Aorta (tissue), 5 donors: ENCODE measurements around the gene HAS3. TPM values are rescaled to one million over a fixed set of nuclear protein-coding genes. Genes with fewer than 3 reads are reported as not detected.
A peak's percentile ranks its signal among the peaks of the same experiment; 100 is the strongest.

Experiments used
- ATAC-seq: fragments of 200-7000 bp; cut with Tn5 transposase; one replicate; pipeline ENCODE4 v1.9.1; 2022; ENCODE audit warnings: moderate library complexity; ENCODE audit not compliant: low FRiP score
- DNase-seq, 2 donors: peaks; one replicate each; pipeline ENCODE4 v3.0.0-alpha.2; 2020
- H3K27ac ChIP-seq, 2 donors: one replicate each; pipeline ENCODE4 v1.5.1; 2013; ENCODE audit warnings: low read length in 2 of 2, mild to moderate bottlenecking in 2 of 2, moderate library complexity in 2 of 2, control low read depth in 1 of 2, inconsistent platforms in 1 of 2, low read depth in 1 of 2
- H3K27me3 ChIP-seq, 2 donors: one replicate each; pipeline ENCODE4 v1.6.1; 2013; ENCODE audit warnings: control low read depth in 1 of 2, low read length in 1 of 2, mild to moderate bottlenecking in 1 of 2, moderate library complexity in 1 of 2; ENCODE audit not compliant: insufficient read depth in 2 of 2, control insufficient read depth in 1 of 2
- H3K36me3 ChIP-seq, 2 donors: one replicate each; pipeline ENCODE4 v1.6.1; 2013; ENCODE audit warnings: control low read depth in 1 of 2, low read length in 1 of 2, mild to moderate bottlenecking in 1 of 2; ENCODE audit not compliant: insufficient read depth in 2 of 2, control insufficient read depth in 1 of 2
- H3K4me1 ChIP-seq, 2 donors: one replicate each; pipeline ENCODE4 v1.6.1; 2013; ENCODE audit warnings: low read length in 2 of 2, control low read depth in 1 of 2, mild to moderate bottlenecking in 1 of 2, moderate library complexity in 1 of 2; ENCODE audit not compliant: insufficient read depth in 2 of 2, control insufficient read depth in 1 of 2
- H3K4me3 ChIP-seq, 2 donors: one replicate each; pipeline ENCODE4 v1.5.1; 2013; ENCODE audit warnings: low read length in 2 of 2, control low read depth in 1 of 2, mild to moderate bottlenecking in 1 of 2
- H3K9me3 ChIP-seq: one replicate; pipeline ENCODE4 v1.6.1; 2013; ENCODE audit warnings: mild to moderate bottlenecking, low read length; ENCODE audit not compliant: control insufficient read depth
- WGBS, 2 donors: extraction: QIAGEN DNeasy Blood & Tissue Kit; methylation state at CpG; one replicate each; pipeline ENCODE4 v1.1.7; 2013; 5-methylcytosine and 5-hydroxymethylcytosine counted together
- intact Hi-C, 2 donors: fragments of 100-400 bp; cut with DNase I; formaldehyde crosslinking; loops; one replicate each; pipeline versions ENCODE4 v1.14.2 to v1.15.0; 2022
- polyA plus RNA-seq, 2 donors: library from polyadenylated mRNA; stranded (reverse); fragments of 200-250 nt; gene quantifications; one replicate each; pipeline ENCODE4 v1.2.3, GENCODE V29; 2013
- total RNA-seq, 2 donors: library from RNA; stranded (reverse); fragmentation: NEBNext Ultra II Directional; extraction: Animal tissue kit (Norgen Biotek cat#: 25700); gene quantifications; one replicate each; pipeline ENCODE4 v1.2.1, GENCODE V29; 2021
- donor health status: healthy with polysubstance abuse.
- donor health status: Bipolar disorder and iron deficiency.
- donor health status: DM: no; HTN: no; CAD: no.
- donor health status: DM: no; HTN: no; CAD: no.
- donor health status: DM: yes; HTN: yes; CAD: no.

The HAS3 gene
- total and polyA plus RNA-seq, 4 donors: 0.54 to 1.3 (median 0.78) TPM

- ATAC-seq (no peak), DNase-seq (peak in 1 of 2 donors; percentile 57)
- intact Hi-C loops: no loop called here
- Histone ChIP-seq H3K36me3 (peaks cover 0 to 5% of the 10 kb centered on the region in 2 donors), H3K9me3 (no peaks in the 10 kb centered on the region), H3K27me3 (no peaks in the 10 kb centered on the region), H3K27ac (no peak overlapping the region), H3K4me3 (no peak overlapping the region), H3K4me1 (no peaks in the 10 kb centered on the region)
- WGBS, 2 donors: 83 to 91% methylated on average over 5 of the region's 5 CpGs
Observed at GRCh38 chr16:69111876-69112230, 6.4 kb downstream of the HAS3 start.

GRCh38 chr16:69112285-69113129 lies 7.1 kb downstream of the HAS3 start:
- Histone ChIP-seq H3K4me3 (no peak overlapping the region), H3K9me3 (no peaks in the 10 kb centered on the region), H3K27ac (no peak overlapping the region), H3K36me3 (peaks cover 0 to 5% of the 10 kb centered on the region in 2 donors), H3K27me3 (no peaks in the 10 kb centered on the region), H3K4me1 (no peaks in the 10 kb centered on the region)
- intact Hi-C loops: no loop called here
- DNase-seq: peak; percentile 69 to 86
- WGBS, 2 donors: 44 to 48% methylated on average over 6 of the region's 6 CpGs
- peak; percentile 46 for ATAC-seq

GRCh38 chr16:69113216-69113615 lies 7.8 kb downstream of the HAS3 start:
- ATAC-seq: no peak
- 94% methylated on average over 7 of the region's 7 CpGs for whole genome bisulfite sequencing, 2 donors
- no peaks in the 10 kb centered on the region for H3K9me3 ChIP-seq
- H3K27me3 ChIP-seq: no peaks in the 10 kb centered on the region
- intact Hi-C loops: no loop called here
- peaks cover 0 to 5% of the 10 kb centered on the region in 2 donors for H3K36me3 ChIP-seq
- H3K4me1 ChIP-seq: no peaks in the 10 kb centered on the region
- DNase-seq: peak in 1 of 2 donors; percentile 57
- no peak overlapping the region for H3K27ac ChIP-seq
- H3K4me3 ChIP-seq: no peak overlapping the region

- 95% methylated on average over 25 of the region's 25 CpGs for WGBS, 2 donors
- H3K27ac ChIP-seq: no peak overlapping the region
- H3K9me3 ChIP-seq: no peaks in the 10 kb centered on the region
- ATAC-seq (no peak), DNase-seq (peak in 1 of 2 donors; percentile 57)
- H3K4me1 ChIP-seq: no peaks in the 10 kb centered on the region
- intact Hi-C loops: no loop called here
- H3K27me3 ChIP-seq: no peaks in the 10 kb centered on the region
- no peak overlapping the region for H3K4me3 ChIP-seq
- H3K36me3 ChIP-seq: peaks cover 0 to 5% of the 10 kb centered on the region in 2 donors
Observed at GRCh38 chr16:69114346-69114975, 9.0 kb downstream of the HAS3 start.

- Histone ChIP-seq H3K4me1 (no peaks in the 10 kb centered on the region), H3K27ac (no peak overlapping the region), H3K36me3 (peaks cover 0 to 2% of the 10 kb centered on the region in 2 donors), H3K4me3 (no peak overlapping the region), H3K27me3 (no peaks in the 10 kb centered on the region), H3K9me3 (no peaks in the 10 kb centered on the region)
- WGBS, 2 donors: 95 to 96% methylated on average over 6 of the region's 6 CpGs
- no peak for ATAC-seq
- intact Hi-C loops: loop anchor here in 1 of 2 donors (5.0 kb wide), 1 partner anchor 273 kb away; the partner anchor contains the start of gene TANGO6
- DNase-seq: peak in 1 of 2 donors; percentile 22
Observed at GRCh38 chr16:69114976-69115355, 9.5 kb downstream of the HAS3 start.

GRCh38 chr16:69115361-69115760 lies 9.9 kb downstream of the HAS3 start:
- Histone ChIP-seq H3K27ac (no peak overlapping the region), H3K4me1 (no peaks in the 10 kb centered on the region), H3K36me3 (peaks cover 0 to 2% of the 10 kb centered on the region in 2 donors), H3K4me3 (no peak overlapping the region), H3K27me3 (no peaks in the 10 kb centered on the region), H3K9me3 (no peaks in the 10 kb centered on the region)
- intact Hi-C loops: loop anchor here in 1 of 2 donors (5.0 kb wide), 1 partner anchor 273 kb away; the partner anchor contains the start of gene TANGO6
- DNase-seq (peak in 1 of 2 donors; percentile 31), ATAC-seq (no peak)
- 93 to 97% methylated on average over 5 of the region's 5 CpGs for WGBS, 2 donors

- Histone ChIP-seq H3K4me1 (no peaks in the 10 kb centered on the region), H3K9me3 (no peaks in the 10 kb centered on the region), H3K36me3 (peaks cover 0 to 2% of the 10 kb centered on the region in 2 donors), H3K4me3 (no peak overlapping the region), H3K27me3 (no peaks in the 10 kb centered on the region), H3K27ac (no peak overlapping the region)
- DNase-seq (no peak), ATAC-seq (no peak)
- WGBS, 2 donors: 71 to 82% methylated on average over 1 of the region's 1 CpG
- intact Hi-C loops: loop anchor here in 1 of 2 donors (5.0 kb wide), 1 partner anchor 274 kb away; the partner anchor contains the start of gene TANGO6
Observed at GRCh38 chr16:69115837-69116236, 10.4 kb downstream of the HAS3 start.

GRCh38 chr16:69116256-69116875 lies 10.9 kb downstream of the HAS3 start:
- peak in 1 of 2 donors; percentile 30 for DNase-seq
- ATAC-seq: no peak
- WGBS, 2 donors: 76 to 80% methylated on average over 7 of the region's 7 CpGs
- no peaks in the 10 kb centered on the region for H3K9me3 ChIP-seq
- no peaks in the 10 kb centered on the region for H3K27me3 ChIP-seq
- no peaks in the 10 kb centered on the region for H3K4me1 ChIP-seq
- intact Hi-C loops: loop anchor here in 1 of 2 donors (5.0 kb wide), 1 partner anchor 274 kb away; the partner anchor contains the start of gene TANGO6
- peaks cover 0 to 2% of the 10 kb centered on the region in 2 donors for H3K36me3 ChIP-seq
- H3K4me3 ChIP-seq: no peak overlapping the region
- H3K27ac ChIP-seq: no peak overlapping the region
